Vagina (tissue), 2 donors: Measurements from ENCODE around the gene DAPP1. TPM values are rescaled to one million over a fixed set of nuclear protein-coding genes. Genes with fewer than 3 reads are reported as not detected.

Source experiments
- DNase-seq, 2 donors: peaks; one replicate each; pipeline ENCODE4 v3.0.0-alpha.2; 2017; ENCODE audit errors: extremely low spot score in 2 of 2
- H3K27ac ChIP-seq: fragments of 200-600 bp; sonication (generic); one replicate; pipeline ENCODE4 v1.5.1; 2019
- H3K27me3 ChIP-seq: fragments of 200-600 bp; sonication (generic); one replicate; pipeline ENCODE4 v1.5.1; 2019
- H3K36me3 ChIP-seq, 2 donors: fragments of 200-600 bp; sonication (generic); one replicate each; pipeline ENCODE4 v1.5.1; 2017 to 2019
- H3K4me1 ChIP-seq: fragments of 200-600 bp; sonication (generic); one replicate; pipeline ENCODE4 v1.5.1; 2019
- H3K4me3 ChIP-seq, 2 donors: fragments of 200-600 bp; sonication (generic); 1 replicate in 1 of 2; 2 replicates in 1 of 2; pipeline ENCODE4 v1.5.1; 2016 to 2019
- H3K9me3 ChIP-seq: fragments of 200-600 bp; sonication (generic); one replicate; pipeline ENCODE4 v1.5.1; 2019
- POLR2A ChIP-seq, 2 donors: fragments of 450-650 bp; IDR thresholded peaks; one replicate each; pipeline ENCODE4 v1.6.1; 2017; ENCODE audit warnings: antibody characterized with exemption in 2 of 2, mild to moderate bottlenecking in 2 of 2, moderate library complexity in 2 of 2
- POLR2AphosphoS5 ChIP-seq, 2 donors: sonication (generic); formaldehyde crosslinking; IDR thresholded peaks; one replicate each; pipeline ENCODE4 v1.9.0; 2017; ENCODE audit warnings: antibody characterized with exemption in 2 of 2, mild to moderate bottlenecking in 2 of 2, low read depth in 1 of 2; ENCODE audit not compliant: insufficient read depth in 1 of 2
- intact Hi-C: fragments of 100-400 bp; cut with DNase I; formaldehyde crosslinking; loops from one replicate; pipeline ENCODE4 v1.15.1; 2023
- total RNA-seq: library from RNA; depleted of rRNA; stranded (reverse); fragments of >200 nt; gene quantifications from one replicate; pipeline ENCODE4 v1.2.3, GENCODE V29; 2016
- TF ChIP-seq, protein P1 (sequence below), 3 experiments: fragments of 450-650 bp in 2 of 3; fragments of 200-600 bp in 1 of 3; sonication (generic) in 1 of 3; IDR thresholded peaks; one replicate each; pipeline ENCODE4 v1.5.1; 2017 to 2019; ENCODE audit warnings: antibody characterized with exemption in 3 of 3, mild to moderate bottlenecking in 2 of 3, moderate library complexity in 2 of 3

The DAPP1 gene
- total RNA-seq, 1 donor from 2014 or later = 22.6 TPM

GRCh38 chr4:99894161-99894997 is 77.8 kb downstream of the DAPP1 start, which contains the start of gene LAMTOR3:
TSS of gene LAMTOR3 (minus strand) at chr4:99894427. CDS start at chr4:99893963, 464 bp downstream.
- peak within 1 kb of the TSS; percentile 74 to 90 for H3K4me3 ChIP-seq
- DNase-seq = peak; percentile 94 to 98
- H3K4me1 ChIP-seq = peaks cover 43% of the 10 kb centered on the region
- H3K27ac ChIP-seq = peak within 1 kb of the TSS; percentile 89
- no peaks in the 10 kb centered on the region for H3K9me3 ChIP-seq
- intact Hi-C loops = loop anchor here (5.0 kb wide), 1 partner anchor 53 kb away; the partner anchor contains the start of gene DNAJB14
- no peaks in the 10 kb centered on the region for H3K27me3 ChIP-seq
- TF ChIP-seq POLR2A (IDR thresholded peaks at IDR 0.05) (no peak), POLR2AphosphoS5 (IDR thresholded peaks at IDR 0.05; ENCODE audit: insufficient read depth in 1 of 2, low read depth in 1 of 2) (peak; percentile 55 to 84)
- peaks cover 0 to 3% of the 10 kb centered on the region in 2 donors for H3K36me3 ChIP-seq

- Histone ChIP-seq H3K9me3 (no peaks in the 10 kb centered on the region), H3K27me3 (no peaks in the 10 kb centered on the region), H3K4me1 (peaks cover 41% of the 10 kb centered on the region), H3K36me3 (no peaks in the 10 kb centered on the region), H3K27ac (peak overlapping the region; percentile 89), H3K4me3 (peak overlapping the region; percentile 74 to 90)
- no peak for DNase-seq
- TF ChIP-seq POLR2A (IDR thresholded peaks at IDR 0.05) (no peak), POLR2AphosphoS5 (IDR thresholded peaks at IDR 0.05; ENCODE audit: insufficient read depth in 1 of 2, low read depth in 1 of 2) (no peak)
- TF ChIP-seq, protein P1, sequence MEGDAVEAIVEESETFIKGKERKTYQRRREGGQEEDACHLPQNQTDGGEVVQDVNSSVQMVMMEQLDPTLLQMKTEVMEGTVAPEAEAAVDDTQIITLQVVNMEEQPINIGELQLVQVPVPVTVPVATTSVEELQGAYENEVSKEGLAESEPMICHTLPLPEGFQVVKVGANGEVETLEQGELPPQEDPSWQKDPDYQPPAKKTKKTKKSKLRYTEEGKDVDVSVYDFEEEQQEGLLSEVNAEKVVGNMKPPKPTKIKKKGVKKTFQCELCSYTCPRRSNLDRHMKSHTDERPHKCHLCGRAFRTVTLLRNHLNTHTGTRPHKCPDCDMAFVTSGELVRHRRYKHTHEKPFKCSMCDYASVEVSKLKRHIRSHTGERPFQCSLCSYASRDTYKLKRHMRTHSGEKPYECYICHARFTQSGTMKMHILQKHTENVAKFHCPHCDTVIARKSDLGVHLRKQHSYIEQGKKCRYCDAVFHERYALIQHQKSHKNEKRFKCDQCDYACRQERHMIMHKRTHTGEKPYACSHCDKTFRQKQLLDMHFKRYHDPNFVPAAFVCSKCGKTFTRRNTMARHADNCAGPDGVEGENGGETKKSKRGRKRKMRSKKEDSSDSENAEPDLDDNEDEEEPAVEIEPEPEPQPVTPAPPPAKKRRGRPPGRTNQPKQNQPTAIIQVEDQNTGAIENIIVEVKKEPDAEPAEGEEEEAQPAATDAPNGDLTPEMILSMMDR (IDR thresholded peaks at IDR 0.05) = no peak
- intact Hi-C loops = loop anchor here (5.0 kb wide), 1 partner anchor 52 kb away; the partner anchor contains the start of gene DNAJB14
Measured at GRCh38 chr4:99894998-99895397, 78.4 kb downstream of the DAPP1 start.

GRCh38 chr4:99915449-99915848 is 98.8 kb downstream of the DAPP1 start:
- Histone ChIP-seq H3K9me3 (no peaks in the 10 kb centered on the region), H3K4me3 (no peak overlapping the region), H3K4me1 (no peaks in the 10 kb centered on the region), H3K27ac (no peak overlapping the region), H3K27me3 (no peaks in the 10 kb centered on the region), H3K36me3 (peaks cover 0 to 18% of the 10 kb centered on the region in 2 donors)
- intact Hi-C loops = no loop called here
- TF ChIP-seq POLR2A (IDR thresholded peaks at IDR 0.05) = no peak
- TF ChIP-seq, protein P1 (IDR thresholded peaks at IDR 0.05) = no peak
- no peak for TF ChIP-seq POLR2AphosphoS5 (IDR thresholded peaks at IDR 0.05; ENCODE audit: insufficient read depth in 1 of 2, low read depth in 1 of 2)
- no peak for DNase-seq

- Histone ChIP-seq H3K27ac (no peak overlapping the region), H3K27me3 (no peaks in the 10 kb centered on the region), H3K36me3 (peaks cover 0 to 21% of the 10 kb centered on the region in 2 donors), H3K4me3 (no peak overlapping the region), H3K4me1 (no peaks in the 10 kb centered on the region), H3K9me3 (no peaks in the 10 kb centered on the region)
- intact Hi-C loops = no loop called here
- TF ChIP-seq POLR2AphosphoS5 (IDR thresholded peaks at IDR 0.05; ENCODE audit: insufficient read depth in 1 of 2, low read depth in 1 of 2) = no peak
- no peak for TF ChIP-seq POLR2A (IDR thresholded peaks at IDR 0.05)
- TF ChIP-seq, protein P1 (IDR thresholded peaks at IDR 0.05) = no peak
- DNase-seq = no peak
Measured at GRCh38 chr4:99917575-99917974, 100.9 kb downstream of the DAPP1 start.

DNA sequence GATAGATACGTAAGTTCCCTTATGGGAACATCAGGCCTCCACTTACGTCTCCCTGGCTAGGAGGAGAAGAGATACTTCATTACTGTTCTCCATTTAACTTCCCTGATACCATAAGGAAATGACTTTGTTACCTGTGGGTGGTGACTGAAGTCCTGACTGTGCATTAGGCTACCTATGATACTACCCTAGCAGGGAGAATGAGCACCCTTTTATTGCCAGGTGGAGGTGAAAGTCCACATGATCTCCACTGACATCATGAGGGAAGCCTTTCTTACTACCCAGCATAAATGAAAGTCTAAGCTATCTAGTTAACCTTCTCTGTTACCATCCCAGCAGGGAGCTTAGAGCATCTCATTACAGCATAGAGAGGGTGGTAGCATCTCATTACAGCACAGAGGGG is 102.0 kb downstream of the DAPP1 start:
- no peak overlapping the region for H3K27ac ChIP-seq
- intact Hi-C loops = no loop called here
- no peaks in the 10 kb centered on the region for H3K9me3 ChIP-seq
- H3K4me3 ChIP-seq = no peak overlapping the region
- DNase-seq = no peak
- TF ChIP-seq POLR2A (IDR thresholded peaks at IDR 0.05) (no peak), POLR2AphosphoS5 (IDR thresholded peaks at IDR 0.05; ENCODE audit: insufficient read depth in 1 of 2, low read depth in 1 of 2) (no peak)
- TF ChIP-seq, protein P1 (IDR thresholded peaks at IDR 0.05) = no peak
- peaks cover 0 to 21% of the 10 kb centered on the region in 2 donors for H3K36me3 ChIP-seq
- no peaks in the 10 kb centered on the region for H3K4me1 ChIP-seq
- no peaks in the 10 kb centered on the region for H3K27me3 ChIP-seq

Other genes starting within 250 kb of the DAPP1 start
- gene MTTP, start 242.0 kb upstream of the DAPP1 start, total RNA-seq = not detected
- gene C4orf54, start 159.0 kb upstream of the DAPP1 start, total RNA-seq = not detected
- 46.2 TPM for gene LAMTOR3, start 77.6 kb downstream of the DAPP1 start, total RNA-seq
- 24.3 TPM for gene DNAJB14, start 129.8 kb downstream of the DAPP1 start, total RNA-seq
- gene H2AZ1, start 133.4 kb downstream of the DAPP1 start, total RNA-seq = 177 TPM